ENCODE results near the gene ZNF827. TPM values are rescaled to one million over a fixed set of nuclear protein-coding genes. Genes with fewer than 3 reads are reported as not detected.

ZNF827 gene
- polyA plus RNA-seq, 1 experiment, result 15.1 TPM

- Histone ChIP-seq H3K36me3 (ENCODE audit: control insufficient read depth, insufficient read depth, low read length) (no peaks in the 10 kb centered on the region), H3K4me3 (ENCODE audit: low read depth, low read length) (peak overlapping the region; percentile 20; the same call in 1 of the 2 replicates), H3K27me3 (ENCODE audit: control insufficient read depth, insufficient read depth, low read length) (no peaks in the 10 kb centered on the region)
- CTCF ChIA-PET, result interaction anchor here (1.4 kb wide), 1 partner anchor 19 kb away, joined by 4 read pairs; no protein-coding TSS in a partner anchor
- no peak for DNase-seq (ENCODE audit: low read depth)
- TF ChIP-seq, protein P1, sequence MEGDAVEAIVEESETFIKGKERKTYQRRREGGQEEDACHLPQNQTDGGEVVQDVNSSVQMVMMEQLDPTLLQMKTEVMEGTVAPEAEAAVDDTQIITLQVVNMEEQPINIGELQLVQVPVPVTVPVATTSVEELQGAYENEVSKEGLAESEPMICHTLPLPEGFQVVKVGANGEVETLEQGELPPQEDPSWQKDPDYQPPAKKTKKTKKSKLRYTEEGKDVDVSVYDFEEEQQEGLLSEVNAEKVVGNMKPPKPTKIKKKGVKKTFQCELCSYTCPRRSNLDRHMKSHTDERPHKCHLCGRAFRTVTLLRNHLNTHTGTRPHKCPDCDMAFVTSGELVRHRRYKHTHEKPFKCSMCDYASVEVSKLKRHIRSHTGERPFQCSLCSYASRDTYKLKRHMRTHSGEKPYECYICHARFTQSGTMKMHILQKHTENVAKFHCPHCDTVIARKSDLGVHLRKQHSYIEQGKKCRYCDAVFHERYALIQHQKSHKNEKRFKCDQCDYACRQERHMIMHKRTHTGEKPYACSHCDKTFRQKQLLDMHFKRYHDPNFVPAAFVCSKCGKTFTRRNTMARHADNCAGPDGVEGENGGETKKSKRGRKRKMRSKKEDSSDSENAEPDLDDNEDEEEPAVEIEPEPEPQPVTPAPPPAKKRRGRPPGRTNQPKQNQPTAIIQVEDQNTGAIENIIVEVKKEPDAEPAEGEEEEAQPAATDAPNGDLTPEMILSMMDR (IDR thresholded peaks at IDR 0.05; ENCODE audit: insufficient read depth, low read depth, low read length), result no peak
- POLR2A ChIA-PET, result no interaction called here
Observed at GRCh38 chr4:145909773-145910172, 28.9 kb downstream of the ZNF827 start.

GRCh38 chr4:145909281-145909715, 29.3 kb downstream of the ZNF827 start:
- Histone ChIP-seq H3K36me3 (ENCODE audit: control insufficient read depth, insufficient read depth, low read length) (no peaks in the 10 kb centered on the region), H3K4me3 (ENCODE audit: low read depth, low read length) (no peak overlapping the region; the same call in 1 of the 2 replicates), H3K27me3 (ENCODE audit: control insufficient read depth, insufficient read depth, low read length) (no peaks in the 10 kb centered on the region)
- ChIA-PET CTCF (no interaction called here), POLR2A (no interaction called here)
- TF ChIP-seq, protein P1 (IDR thresholded peaks at IDR 0.05; ENCODE audit: insufficient read depth, low read depth, low read length), result no peak
- no peak for DNase-seq (ENCODE audit: low read depth)

GRCh38 chr4:145907812-145908211, 30.8 kb downstream of the ZNF827 start:
- Histone ChIP-seq H3K4me3 (ENCODE audit: low read depth, low read length) (no peak overlapping the region), H3K27me3 (ENCODE audit: control insufficient read depth, insufficient read depth, low read length) (no peaks in the 10 kb centered on the region), H3K36me3 (ENCODE audit: control insufficient read depth, insufficient read depth, low read length) (peaks cover under 1% of the 10 kb centered on the region; the same call in 1 of the 2 replicates)
- TF ChIP-seq, protein P1 (IDR thresholded peaks at IDR 0.05; ENCODE audit: insufficient read depth, low read depth, low read length), result no peak
- DNase-seq (ENCODE audit: low read depth), result no peak
- CTCF ChIA-PET, result interaction anchor here (2.6 kb wide), 1 partner anchor 13 kb away, joined by 9 read pairs; no protein-coding TSS in a partner anchor
- POLR2A ChIA-PET, result no interaction called here

- CTCF ChIA-PET, result interaction anchor here (0.8 to 2.6 kb wide), 3 partner anchors 12 to 708 kb away, joined by 3 to 9 read pairs (median 3); no protein-coding TSS in a partner anchor
- DNase-seq (ENCODE audit: low read depth), result no peak
Observed at GRCh38 chr4:145907390-145907789, 31.2 kb downstream of the ZNF827 start.

GRCh38 chr4:145904413-145905177, 34.0 kb downstream of the ZNF827 start:
- ChIA-PET CTCF (interaction anchor here (1.1 kb wide), 1 partner anchor 8 kb away, joined by 5 read pairs; no protein-coding TSS in a partner anchor), POLR2A (no interaction called here)
- Histone ChIP-seq H3K4me3 (ENCODE audit: low read depth, low read length) (no peak overlapping the region), H3K36me3 (ENCODE audit: control insufficient read depth, insufficient read depth, low read length) (peaks cover 4% of the 10 kb centered on the region), H3K27me3 (ENCODE audit: control insufficient read depth, insufficient read depth, low read length) (no peaks in the 10 kb centered on the region)
- TF ChIP-seq, protein P1 (IDR thresholded peaks at IDR 0.05; ENCODE audit: insufficient read depth, low read depth, low read length), result no peak
- DNase-seq (ENCODE audit: low read depth), result no peak

More at GRCh38 chr4:145907390-145907789, 31.2 kb downstream of the ZNF827 start:
- POLR2A ChIA-PET, result no interaction called here
- Histone ChIP-seq H3K4me3 (ENCODE audit: low read depth, low read length) (no peak overlapping the region), H3K36me3 (ENCODE audit: control insufficient read depth, insufficient read depth, low read length) (peaks cover 4% of the 10 kb centered on the region), H3K27me3 (ENCODE audit: control insufficient read depth, insufficient read depth, low read length) (no peaks in the 10 kb centered on the region)
- TF ChIP-seq, protein P1 (IDR thresholded peaks at IDR 0.05; ENCODE audit: insufficient read depth, low read depth, low read length), result no peak
